Stimulated activated CD8-positive, alpha-beta memory T cell treated with anti-CD3 and anti-CD28 coated beads, Interleukin-7, amount 100 ng/mL, for 4 hours (primary cell): Measurements from ENCODE around the gene PRSS23.
"Not testable (repeated sequence)": the region's sequence is repeated elsewhere in the genome, so short reads cannot be mapped to it uniquely, and the experiment has no call there.

Experiments used
- DNase-seq, 2 donors: peaks; one replicate each; pipeline ENCODE4 v3.0.0-alpha.2; 2020; ENCODE audit warnings: low read depth in 2 of 2

Gene PRSS23

GRCh38 chr11:86812981-86813380 is 12.6 kb downstream of the PRSS23 start:
- DNase-seq, result no peak

DNA sequence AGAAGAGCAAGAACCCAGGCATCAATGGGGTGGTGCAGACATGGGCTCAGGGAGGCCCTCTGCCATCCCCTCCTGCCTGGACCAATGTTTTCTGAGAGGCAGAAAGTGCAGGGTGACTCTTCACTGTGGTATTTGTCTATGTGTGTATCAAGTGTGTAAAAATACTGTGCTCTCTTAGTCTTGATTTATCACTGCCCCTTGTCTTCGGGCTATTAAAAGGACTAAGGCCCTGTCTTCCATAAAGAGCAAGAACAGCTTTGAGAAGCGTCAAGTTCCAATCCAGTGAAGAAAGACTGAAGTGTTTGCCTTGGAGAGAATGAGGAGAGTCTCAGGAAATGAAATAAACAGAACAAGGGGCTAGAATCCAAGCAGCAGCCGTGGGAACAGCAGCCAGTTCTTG is 14.4 kb downstream of the PRSS23 start:
- no peak for DNase-seq

DNA sequence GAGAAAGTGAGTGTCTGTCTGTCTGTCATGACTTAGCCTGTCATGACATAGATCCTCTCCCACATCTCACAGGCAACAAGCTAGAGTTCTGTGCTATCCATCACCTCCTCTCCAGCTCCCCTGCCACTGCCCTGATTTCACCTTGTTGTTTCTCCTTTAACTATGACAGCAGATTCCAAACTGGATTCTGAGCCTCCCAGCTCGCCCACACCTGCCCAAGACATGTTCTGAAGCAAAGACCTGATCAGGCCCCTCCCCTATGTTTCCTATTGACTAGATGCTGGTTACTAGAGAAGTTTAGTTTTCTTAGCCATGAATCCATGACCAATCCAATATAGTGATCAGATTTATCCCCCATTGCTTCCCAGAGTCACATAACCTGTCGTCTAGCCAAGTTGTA is 15.4 kb downstream of the PRSS23 start:
- no peak for DNase-seq

DNA sequence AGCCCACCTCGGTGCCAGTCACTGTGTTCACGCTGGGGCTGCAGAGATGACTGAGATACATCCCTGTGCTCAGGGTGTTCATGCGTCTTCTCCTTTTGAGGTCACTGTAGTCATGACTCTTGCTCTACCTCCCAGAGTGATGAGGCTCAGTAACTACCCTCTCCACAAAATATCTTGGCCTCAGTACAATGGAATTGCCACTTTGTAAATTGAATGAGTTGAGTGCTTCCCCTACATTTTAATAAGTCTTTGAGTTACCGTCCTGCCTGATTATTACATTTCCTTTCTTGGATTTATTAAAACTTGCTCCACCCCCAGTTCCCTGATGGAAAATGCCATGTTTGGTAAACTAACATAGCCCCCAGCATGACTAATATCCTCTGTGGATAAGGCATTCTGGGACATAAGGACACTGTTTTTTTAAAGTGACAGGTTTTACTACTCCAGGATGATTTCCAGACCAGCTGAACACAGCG is 15.9 kb downstream of the PRSS23 start:
- no peak for DNase-seq

- no peak for DNase-seq
Observed at GRCh38 chr11:86818462-86819192, 18.3 kb downstream of the PRSS23 start.

DNA sequence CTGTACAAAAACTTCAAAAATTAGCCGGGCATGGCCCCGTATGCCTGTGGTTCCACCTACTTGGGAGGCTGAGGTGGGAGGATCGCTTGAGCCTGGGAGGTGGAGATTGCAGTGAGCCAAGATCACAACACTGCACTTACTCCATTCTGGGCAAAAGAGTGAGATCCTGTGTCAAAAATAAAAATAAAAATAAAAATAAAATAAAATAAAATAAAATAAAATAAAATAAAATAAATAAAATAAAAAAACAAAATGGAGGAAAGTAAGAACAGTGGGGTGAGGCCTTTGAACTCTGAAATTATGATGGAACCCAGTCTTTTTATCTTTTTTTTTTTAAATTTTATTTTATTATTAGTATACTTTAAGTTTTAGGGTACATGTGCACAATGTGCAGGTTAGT is 23.8 kb downstream of the PRSS23 start:
- DNase-seq, result not testable (repeated sequence)

- not testable (repeated sequence) for DNase-seq
Observed at GRCh38 chr11:86834376-86834775, 34.0 kb downstream of the PRSS23 start.

DNA sequence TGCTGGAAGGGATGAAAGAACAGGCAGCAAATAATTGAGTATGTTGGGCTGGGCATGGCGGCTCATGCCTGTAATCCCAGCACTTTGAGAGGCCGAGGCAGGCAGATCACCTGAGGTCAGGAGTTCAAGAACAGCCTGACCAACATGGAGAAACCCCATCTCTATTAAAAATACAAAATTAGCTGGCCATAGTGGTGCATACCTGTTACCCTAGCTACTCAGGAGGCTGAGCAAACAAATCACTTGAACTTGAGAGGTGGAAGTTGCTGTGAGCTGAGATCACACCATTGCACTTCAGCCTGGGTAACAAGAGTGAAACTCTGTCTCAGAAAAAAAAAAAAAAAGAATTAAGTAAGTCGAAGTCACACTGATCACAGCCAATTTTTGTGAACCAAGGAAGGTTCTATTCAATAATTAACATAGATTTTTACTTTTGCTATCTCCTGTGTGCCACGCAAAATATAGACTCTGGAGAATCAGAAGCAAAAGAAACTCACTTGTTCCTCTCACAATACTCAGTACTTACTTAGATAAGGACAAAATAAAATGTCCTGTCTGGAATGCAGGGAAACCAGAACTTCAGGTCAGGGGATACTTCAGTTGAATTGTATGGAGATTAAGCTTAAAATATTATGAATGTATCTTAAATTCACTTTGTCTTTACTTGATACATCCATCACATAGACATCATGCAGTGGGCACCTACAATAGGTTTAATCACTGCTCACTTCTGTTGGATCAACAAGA is 44.6 kb downstream of the PRSS23 start:
- DNase-seq, result not testable (repeated sequence)

DNA sequence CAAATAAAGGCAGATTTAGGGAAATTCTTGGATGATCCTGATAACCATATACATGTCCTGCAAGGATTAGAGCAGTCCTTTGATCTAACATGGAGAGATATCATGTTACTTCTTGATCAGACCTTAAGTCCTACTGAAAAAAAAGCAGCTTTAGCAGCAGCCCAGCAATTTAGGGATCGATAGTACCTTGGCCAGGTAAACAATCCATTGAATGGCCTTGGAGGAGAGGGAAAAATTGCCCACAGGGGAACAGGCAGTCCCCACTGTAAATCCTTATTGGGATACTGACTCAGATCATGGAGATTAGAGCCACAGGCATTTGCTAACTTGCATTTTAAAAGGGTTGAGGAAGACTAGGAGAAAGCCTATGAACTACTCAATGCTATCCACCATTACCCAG is 47.8 kb downstream of the PRSS23 start:
- DNase-seq, result no peak

GRCh38 chr11:86849679-86850078 is 49.3 kb downstream of the PRSS23 start:
- no peak for DNase-seq
